ENCODE measurements around the gene ARHGAP8. TPM values are rescaled to one million over a fixed set of nuclear protein-coding genes. Genes with fewer than 3 reads are reported as not detected.

The ARHGAP8 gene
- total RNA-seq, 4 donors from 2014 or later = 14.9 to 38.8 (median 18.3) TPM

DNA sequence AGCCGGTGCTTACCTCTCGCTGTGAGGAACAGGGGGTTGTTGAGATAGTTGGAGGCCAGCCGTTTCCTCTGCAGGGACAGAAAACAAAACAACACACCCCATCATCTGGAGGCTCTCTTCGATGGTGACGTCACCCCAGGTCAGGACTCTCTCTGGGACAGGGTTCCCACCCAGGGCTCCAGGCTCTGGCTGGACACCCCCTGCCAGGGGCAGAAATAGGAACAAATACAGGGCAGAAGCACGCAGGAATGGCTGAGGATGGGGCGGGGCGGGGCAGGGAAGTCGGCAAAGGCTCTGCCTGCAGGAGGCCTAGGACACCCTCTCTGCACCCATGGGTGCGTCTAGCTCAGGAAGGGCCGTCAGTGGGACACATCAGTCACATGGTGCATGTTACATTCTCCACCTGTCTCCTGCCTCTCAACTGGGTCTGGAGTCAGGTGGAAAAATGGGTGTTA lies 138.9 kb downstream of the ARHGAP8 start:
- Histone ChIP-seq H3K9me3 (no peaks in the 10 kb centered on the region), H3K27me3 (no peaks in the 10 kb centered on the region), H3K4me3 (no peak overlapping the region), H3K27ac (no peak overlapping the region), H3K36me3 (no peaks in the 10 kb centered on the region), H3K4me1 (no peaks in the 10 kb centered on the region)
- peak in 2 of 3 donors; percentile 29 for DNase-seq
- TF ChIP-seq, protein P1, sequence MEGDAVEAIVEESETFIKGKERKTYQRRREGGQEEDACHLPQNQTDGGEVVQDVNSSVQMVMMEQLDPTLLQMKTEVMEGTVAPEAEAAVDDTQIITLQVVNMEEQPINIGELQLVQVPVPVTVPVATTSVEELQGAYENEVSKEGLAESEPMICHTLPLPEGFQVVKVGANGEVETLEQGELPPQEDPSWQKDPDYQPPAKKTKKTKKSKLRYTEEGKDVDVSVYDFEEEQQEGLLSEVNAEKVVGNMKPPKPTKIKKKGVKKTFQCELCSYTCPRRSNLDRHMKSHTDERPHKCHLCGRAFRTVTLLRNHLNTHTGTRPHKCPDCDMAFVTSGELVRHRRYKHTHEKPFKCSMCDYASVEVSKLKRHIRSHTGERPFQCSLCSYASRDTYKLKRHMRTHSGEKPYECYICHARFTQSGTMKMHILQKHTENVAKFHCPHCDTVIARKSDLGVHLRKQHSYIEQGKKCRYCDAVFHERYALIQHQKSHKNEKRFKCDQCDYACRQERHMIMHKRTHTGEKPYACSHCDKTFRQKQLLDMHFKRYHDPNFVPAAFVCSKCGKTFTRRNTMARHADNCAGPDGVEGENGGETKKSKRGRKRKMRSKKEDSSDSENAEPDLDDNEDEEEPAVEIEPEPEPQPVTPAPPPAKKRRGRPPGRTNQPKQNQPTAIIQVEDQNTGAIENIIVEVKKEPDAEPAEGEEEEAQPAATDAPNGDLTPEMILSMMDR (IDR thresholded peaks at IDR 0.05) = no peak
- no peak for TF ChIP-seq POLR2A (IDR thresholded peaks at IDR 0.05)

GRCh38 chr22:44891791-44892190 lies 139.4 kb downstream of the ARHGAP8 start:
- peak in 2 of 3 donors; percentile 31 to 36 for DNase-seq
- H3K27me3 ChIP-seq = no peaks in the 10 kb centered on the region

GRCh38 chr22:44892243-44892642 lies 139.9 kb downstream of the ARHGAP8 start:
- no peak overlapping the region for H3K27ac ChIP-seq
- no peaks in the 10 kb centered on the region for H3K9me3 ChIP-seq
- H3K27me3 ChIP-seq = no peaks in the 10 kb centered on the region
- no peak overlapping the region for H3K4me3 ChIP-seq
- TF ChIP-seq, protein P1 (IDR thresholded peaks at IDR 0.05) = no peak
- TF ChIP-seq POLR2A (IDR thresholded peaks at IDR 0.05) = no peak
- H3K36me3 ChIP-seq = no peaks in the 10 kb centered on the region
- H3K4me1 ChIP-seq = no peaks in the 10 kb centered on the region
- peak in 2 of 3 donors; percentile 17 to 37 for DNase-seq

More at GRCh38 chr22:44891791-44892190, 139.4 kb downstream of the ARHGAP8 start:
- no peak overlapping the region for H3K27ac ChIP-seq
- H3K9me3 ChIP-seq = no peaks in the 10 kb centered on the region
- no peaks in the 10 kb centered on the region for H3K4me1 ChIP-seq
- no peak overlapping the region for H3K4me3 ChIP-seq
- TF ChIP-seq, protein P1 (IDR thresholded peaks at IDR 0.05) = no peak
- TF ChIP-seq POLR2A (IDR thresholded peaks at IDR 0.05) = no peak
- H3K36me3 ChIP-seq = no peaks in the 10 kb centered on the region

DNA sequence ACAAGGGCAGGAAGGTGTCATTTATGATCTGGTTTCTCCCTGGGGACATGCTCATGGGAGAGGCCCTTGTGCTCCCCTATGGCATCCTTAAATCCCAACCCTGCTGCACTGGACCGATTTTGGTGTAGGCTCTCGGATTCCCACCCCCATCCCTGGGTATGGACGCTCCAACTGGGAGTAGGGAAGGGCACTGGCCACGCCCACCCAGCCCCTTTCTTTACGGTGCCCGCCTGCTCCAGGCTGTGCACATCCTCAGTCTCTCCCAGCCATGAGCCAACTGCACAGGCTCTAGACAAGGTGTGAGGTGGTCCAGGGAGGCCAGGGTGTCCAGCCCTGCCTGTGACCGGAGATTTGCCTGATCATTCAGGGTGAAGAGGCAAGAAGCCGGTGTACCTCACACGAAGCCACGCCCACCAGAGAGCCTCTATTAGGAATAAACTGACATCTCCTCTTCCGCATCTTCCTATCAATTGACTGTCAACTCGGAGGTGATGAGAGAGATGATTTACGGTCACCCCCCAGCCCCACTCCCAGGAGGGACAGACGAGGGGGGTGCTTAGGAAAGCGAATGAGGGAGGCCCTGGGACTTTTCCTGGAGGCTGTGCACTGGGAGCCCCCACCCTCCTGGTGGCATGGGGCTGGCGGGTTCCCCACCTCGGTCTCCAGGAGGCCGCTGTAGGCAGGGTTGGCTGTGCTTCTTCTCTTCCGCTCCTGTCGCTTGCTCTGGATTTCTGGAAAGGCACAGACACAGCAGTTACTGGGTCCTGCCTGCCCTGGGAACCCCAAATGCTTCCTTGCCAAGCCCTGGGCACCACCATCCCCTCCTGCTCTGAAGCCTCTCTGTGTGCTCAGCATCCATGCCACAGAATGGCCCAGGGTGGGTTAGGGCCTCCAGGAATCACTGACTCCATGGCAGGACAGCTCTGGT lies 140.7 kb downstream of the ARHGAP8 start:
- Histone ChIP-seq H3K9me3 (no peaks in the 10 kb centered on the region), H3K27me3 (no peaks in the 10 kb centered on the region), H3K4me3 (no peak overlapping the region), H3K4me1 (no peaks in the 10 kb centered on the region), H3K27ac (no peak overlapping the region), H3K36me3 (no peaks in the 10 kb centered on the region)
- TF ChIP-seq POLR2A (IDR thresholded peaks at IDR 0.05) = no peak
- TF ChIP-seq, protein P1 (IDR thresholded peaks at IDR 0.05) = no peak
- DNase-seq = peak in 2 of 3 donors; percentile 26 to 29

DNA sequence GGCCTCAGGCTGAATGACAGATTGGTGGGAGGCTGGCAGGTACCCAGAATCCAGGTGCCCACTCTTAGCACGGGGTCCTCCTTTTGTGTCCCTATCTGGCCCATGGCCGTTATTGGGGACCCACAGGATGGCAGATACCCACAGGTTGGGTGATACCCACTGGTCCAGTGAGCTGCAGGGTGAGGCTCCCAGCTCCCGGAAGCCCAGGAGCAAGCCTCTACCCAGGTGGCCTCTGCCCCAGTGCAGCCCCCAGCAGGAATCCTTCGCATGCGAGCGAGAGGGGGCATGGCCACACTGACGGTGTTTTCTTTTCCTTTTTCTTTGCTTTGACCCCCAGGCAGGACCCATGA lies 141.3 kb downstream of the ARHGAP8 start:
- H3K27ac ChIP-seq = no peak overlapping the region
- DNase-seq = peak in 1 of 3 donors; percentile 27
- H3K36me3 ChIP-seq = no peaks in the 10 kb centered on the region
- H3K4me3 ChIP-seq = no peak overlapping the region
- no peak for TF ChIP-seq POLR2A (IDR thresholded peaks at IDR 0.05)
- TF ChIP-seq, protein P1 (IDR thresholded peaks at IDR 0.05) = no peak
- H3K9me3 ChIP-seq = no peaks in the 10 kb centered on the region
- no peaks in the 10 kb centered on the region for H3K4me1 ChIP-seq
- H3K27me3 ChIP-seq = no peaks in the 10 kb centered on the region
